ENCODE measurements around the gene ADAMTS2. TPM values are rescaled to one million over a fixed set of nuclear protein-coding genes. Genes with fewer than 3 reads are reported as not detected.
"Not testable (repeated sequence)": the region's sequence is repeated elsewhere in the genome, so short reads cannot be mapped to it uniquely, and the experiment has no call there.

The ADAMTS2 gene
- total and polyA plus RNA-seq, 2 donors from 2014 or later: 2.0 to 13.6 TPM

DNA sequence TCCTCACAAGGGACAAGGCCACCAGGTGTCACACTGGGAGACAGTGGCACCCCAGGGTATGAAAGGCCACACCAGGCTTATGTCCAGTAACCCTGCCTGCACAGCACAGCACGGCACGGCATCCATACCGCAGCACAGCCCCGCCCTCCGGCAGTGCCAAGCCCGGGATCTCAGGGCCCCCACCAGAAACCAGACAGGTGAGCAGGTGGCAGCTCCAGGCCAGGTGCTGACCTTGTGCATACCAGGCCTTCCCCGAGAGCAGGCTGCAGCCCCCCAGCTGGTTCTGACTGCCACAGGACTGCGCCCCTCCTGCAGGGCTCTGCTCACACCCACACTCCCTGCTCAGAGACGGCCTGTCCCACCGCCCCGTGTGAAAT lies 56.5 kb downstream of the ADAMTS2 start:
- Histone ChIP-seq H3K27ac (ENCODE audit: low read depth in 2 of 2, low read length in 2 of 2) (no peak overlapping the region), H3K36me3 (ENCODE audit: control insufficient read depth in 2 of 3, insufficient read depth in 3 of 3, low read length in 3 of 3) (no peaks in the 10 kb centered on the region), H3K9ac (ENCODE audit: low read length in 3 of 3) (no peak overlapping the region), H3K4me1 (ENCODE audit: control insufficient read depth in 2 of 3, insufficient read depth in 2 of 3, low read depth in 1 of 3, low read length in 3 of 3) (no peaks in the 10 kb centered on the region), H3K27me3 (ENCODE audit: control insufficient read depth, insufficient read depth, low read length) (no peaks in the 10 kb centered on the region), H3K4me3 (ENCODE audit: low read length in 3 of 3) (no peak overlapping the region), H3K9me3 (ENCODE audit: control insufficient read depth in 2 of 3, insufficient read depth in 1 of 3, low read length in 3 of 3) (no peaks in the 10 kb centered on the region)
- FAIRE-seq (no peak), DNase-seq (peak in 1 of 5 donors; percentile 25)
- no peak for TF ChIP-seq CTCF (IDR thresholded peaks at IDR 0.05; ENCODE audit: borderline replicate concordance, extremely low read depth, insufficient read depth)
- intact Hi-C loops (cut with DNase I): no loop called here

DNA sequence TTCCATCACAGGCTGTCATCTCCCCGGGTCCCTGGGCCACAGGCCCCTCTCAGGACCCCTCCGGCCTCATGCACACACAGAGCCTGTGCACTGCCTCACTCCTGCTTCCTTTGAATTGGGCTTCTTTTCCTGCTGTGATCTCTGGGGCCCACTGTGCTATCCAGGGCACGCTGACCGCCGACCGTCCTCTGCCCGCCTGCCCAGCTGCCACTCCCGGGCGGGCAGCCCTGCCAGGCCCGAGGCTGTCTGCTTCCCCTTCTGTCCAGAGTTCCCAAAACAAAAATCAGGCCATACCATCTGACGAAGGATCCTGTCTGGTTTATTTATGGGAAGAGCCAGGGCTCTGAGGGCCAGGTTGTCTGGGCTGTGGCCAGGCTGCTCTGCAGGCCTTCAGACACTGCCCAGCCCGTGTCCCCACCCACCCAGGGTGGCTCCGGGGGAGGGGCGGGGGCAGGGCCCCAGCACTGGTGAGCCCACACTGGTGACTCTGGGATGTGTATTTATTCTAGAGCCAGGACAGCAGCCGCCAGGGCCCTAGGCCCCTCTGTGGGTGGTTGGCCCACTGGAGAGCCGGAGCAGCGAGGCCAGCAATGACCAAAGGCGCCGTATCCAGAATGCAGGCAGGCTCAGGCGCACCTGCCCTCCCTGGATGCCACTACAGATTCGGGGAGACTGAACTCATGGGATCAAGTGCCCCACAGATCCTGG lies 57.0 kb downstream of the ADAMTS2 start:
- Histone ChIP-seq H3K4me3 (ENCODE audit: low read length in 3 of 3) (no peak overlapping the region), H3K36me3 (ENCODE audit: control insufficient read depth in 2 of 3, insufficient read depth in 3 of 3, low read length in 3 of 3) (no peaks in the 10 kb centered on the region), H3K9me3 (ENCODE audit: control insufficient read depth in 2 of 3, insufficient read depth in 1 of 3, low read length in 3 of 3) (no peaks in the 10 kb centered on the region), H3K27me3 (ENCODE audit: control insufficient read depth, insufficient read depth, low read length) (no peaks in the 10 kb centered on the region), H3K9ac (ENCODE audit: low read length in 3 of 3) (no peak overlapping the region), H3K27ac (ENCODE audit: low read depth in 2 of 2, low read length in 2 of 2) (no peak overlapping the region), H3K4me1 (ENCODE audit: control insufficient read depth in 2 of 3, insufficient read depth in 2 of 3, low read depth in 1 of 3, low read length in 3 of 3) (no peaks in the 10 kb centered on the region)
- no peak for TF ChIP-seq CTCF (IDR thresholded peaks at IDR 0.05; ENCODE audit: borderline replicate concordance, extremely low read depth, insufficient read depth)
- intact Hi-C loops (cut with DNase I): no loop called here
- DNase-seq: peak in 2 of 5 donors; percentile 33 to 61
- no peak for FAIRE-seq

DNA sequence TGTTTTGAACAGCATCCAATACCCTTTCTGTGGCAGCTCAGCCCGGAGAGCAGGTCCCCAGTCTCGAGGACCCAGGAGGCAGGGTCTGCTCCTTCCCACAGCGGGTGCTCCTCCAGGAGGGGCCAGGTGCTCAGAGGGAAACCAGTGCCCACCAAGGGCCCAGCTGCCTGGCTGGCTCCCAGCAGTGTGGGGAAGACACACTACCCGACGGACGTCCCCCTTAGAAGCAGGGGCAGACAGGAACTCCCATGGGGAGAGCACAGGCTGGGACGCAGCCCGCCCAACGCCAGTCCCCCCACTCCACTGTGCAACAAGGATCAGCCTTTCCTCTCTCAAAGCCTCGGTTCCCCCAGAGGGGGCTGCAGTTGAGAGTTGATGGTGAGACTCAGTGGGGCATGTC lies 57.6 kb downstream of the ADAMTS2 start:
- Histone ChIP-seq H3K36me3 (ENCODE audit: control insufficient read depth in 2 of 3, insufficient read depth in 3 of 3, low read length in 3 of 3) (no peaks in the 10 kb centered on the region), H3K4me3 (ENCODE audit: low read length in 3 of 3) (no peak overlapping the region), H3K27me3 (ENCODE audit: control insufficient read depth, insufficient read depth, low read length) (no peaks in the 10 kb centered on the region), H3K9ac (ENCODE audit: low read length in 3 of 3) (no peak overlapping the region), H3K9me3 (ENCODE audit: control insufficient read depth in 2 of 3, insufficient read depth in 1 of 3, low read length in 3 of 3) (no peaks in the 10 kb centered on the region), H3K27ac (ENCODE audit: low read depth in 2 of 2, low read length in 2 of 2) (no peak overlapping the region), H3K4me1 (ENCODE audit: control insufficient read depth in 2 of 3, insufficient read depth in 2 of 3, low read depth in 1 of 3, low read length in 3 of 3) (no peaks in the 10 kb centered on the region)
- peak in 2 of 5 donors; percentile 32 to 65 for DNase-seq
- no peak for TF ChIP-seq CTCF (IDR thresholded peaks at IDR 0.05; ENCODE audit: borderline replicate concordance, extremely low read depth, insufficient read depth)
- FAIRE-seq: no peak
- intact Hi-C loops (cut with DNase I): no loop called here

GRCh38 chr5:179287071-179287470 lies 58.2 kb downstream of the ADAMTS2 start:
- no peaks in the 10 kb centered on the region for H3K27me3 ChIP-seq (ENCODE audit: control insufficient read depth, insufficient read depth, low read length)
- no peak overlapping the region for H3K9ac ChIP-seq (ENCODE audit: low read length in 3 of 3)
- H3K4me1 ChIP-seq (ENCODE audit: control insufficient read depth in 2 of 3, insufficient read depth in 2 of 3, low read depth in 1 of 3, low read length in 3 of 3): no peaks in the 10 kb centered on the region
- no peaks in the 10 kb centered on the region for H3K9me3 ChIP-seq (ENCODE audit: control insufficient read depth in 2 of 3, insufficient read depth in 1 of 3, low read length in 3 of 3)
- no peak overlapping the region for H3K27ac ChIP-seq (ENCODE audit: low read depth in 2 of 2, low read length in 2 of 2)
- DNase-seq (peak in 1 of 5 donors; percentile 36), FAIRE-seq (no peak)
- TF ChIP-seq CTCF (IDR thresholded peaks at IDR 0.05; ENCODE audit: borderline replicate concordance, extremely low read depth, insufficient read depth): no peak
- H3K4me3 ChIP-seq (ENCODE audit: low read length in 3 of 3): no peak overlapping the region
- no peaks in the 10 kb centered on the region for H3K36me3 ChIP-seq (ENCODE audit: control insufficient read depth in 2 of 3, insufficient read depth in 3 of 3, low read length in 3 of 3)
- intact Hi-C loops (cut with DNase I): no loop called here

GRCh38 chr5:179285776-179286162 lies 59.5 kb downstream of the ADAMTS2 start:
- FAIRE-seq; H3K27me3 ChIP-seq (ENCODE audit: control insufficient read depth, insufficient read depth, low read length); H3K4me3 ChIP-seq (ENCODE audit: low read length in 3 of 3); H3K36me3 ChIP-seq (ENCODE audit: control insufficient read depth in 2 of 3, insufficient read depth in 3 of 3, low read length in 3 of 3); H3K4me1 ChIP-seq (ENCODE audit: control insufficient read depth in 2 of 3, insufficient read depth in 2 of 3, low read depth in 1 of 3, low read length in 3 of 3); H3K9ac ChIP-seq (ENCODE audit: low read length in 3 of 3); intact Hi-C loops (cut with DNase I); H3K9me3 ChIP-seq (ENCODE audit: control insufficient read depth in 2 of 3, insufficient read depth in 1 of 3, low read length in 3 of 3): not testable (repeated sequence)
- peak in 1 of 5 donors; percentile 40 for DNase-seq
- H3K27ac ChIP-seq (ENCODE audit: low read depth in 2 of 2, low read length in 2 of 2): peak overlapping the region in 1 of 2 donors; percentile 3

All from kidney (tissue), 14 donors.